Measurements from ENCODE around the gene TC2N. TPM values are rescaled to one million over a fixed set of nuclear protein-coding genes. Genes with fewer than 3 reads are reported as not detected.
A peak's percentile ranks its signal among the peaks of the same experiment; 100 is the strongest.

TC2N gene
- total RNA-seq, 2 donors from 2014 or later, result 17.3 to 19.5 TPM

GRCh38 chr14:91893669-91894068 is 26.3 kb upstream of the TC2N start:
- H3K27ac Mint-ChIP-seq, result no peak overlapping the region
- no peaks in the 10 kb centered on the region for H3K36me3 ChIP-seq (ENCODE audit: control insufficient read depth, insufficient read depth, low read length)
- H3K9me3 Mint-ChIP-seq, result no peaks in the 10 kb centered on the region
- H3K27me3 Mint-ChIP-seq (ENCODE audit: insufficient read depth), result no peaks in the 10 kb centered on the region
- no peak overlapping the region for H3K4me3 Mint-ChIP-seq
- whole genome bisulfite sequencing, 2 experiments (ENCODE audit: insufficient coverage in 1 of 2, insufficient read length in 1 of 2), result 82 to 83% methylated on average over 2 to 3 of the region's 4 CpGs
- H3K36me3 Mint-ChIP-seq (ENCODE audit: low read depth), result no peaks in the 10 kb centered on the region
- H3K4me3 ChIP-seq (ENCODE audit: low read length), result no peak overlapping the region
- H3K4me1 Mint-ChIP-seq, result peaks cover 15% of the 10 kb centered on the region
- DNase-seq, result no peak
- H3K9me3 ChIP-seq (ENCODE audit: control insufficient read depth, low read length), result no peaks in the 10 kb centered on the region
- no peak for TF ChIP-seq CTCF (conservative IDR thresholded peaks at IDR 0.05)
- no peak overlapping the region for H3K9ac ChIP-seq (ENCODE audit: extremely low read depth, low read length, poor library complexity, severe bottlenecking)
- no peak overlapping the region for H3K27ac ChIP-seq (ENCODE audit: low read depth, low read length)
- H3K4me1 ChIP-seq (ENCODE audit: control insufficient read depth, insufficient read depth, low read length), result peaks cover 5% of the 10 kb centered on the region
- H3K27me3 ChIP-seq (ENCODE audit: control insufficient read depth, insufficient read depth, low read length, poor library complexity, severe bottlenecking), result no peaks in the 10 kb centered on the region

GRCh38 chr14:91893007-91893406 is 25.7 kb upstream of the TC2N start:
- Mint-ChIP-seq H3K4me1 (peaks cover 15% of the 10 kb centered on the region), H3K36me3 (ENCODE audit: low read depth) (no peaks in the 10 kb centered on the region), H3K9me3 (no peaks in the 10 kb centered on the region), H3K4me3 (no peak overlapping the region), H3K27ac (no peak overlapping the region), H3K27me3 (ENCODE audit: insufficient read depth) (no peaks in the 10 kb centered on the region)
- 35 to 47% methylated on average over 4 to 6 of the region's 7 CpGs for WGBS, 2 experiments (ENCODE audit: insufficient coverage in 1 of 2, insufficient read length in 1 of 2)
- no peak overlapping the region for H3K4me3 ChIP-seq (ENCODE audit: low read length)
- no peak overlapping the region for H3K9ac ChIP-seq (ENCODE audit: extremely low read depth, low read length, poor library complexity, severe bottlenecking)
- no peak overlapping the region for H3K27ac ChIP-seq (ENCODE audit: low read depth, low read length)
- peak; percentile 83 for DNase-seq
- H3K36me3 ChIP-seq (ENCODE audit: control insufficient read depth, insufficient read depth, low read length), result no peaks in the 10 kb centered on the region
- H3K9me3 ChIP-seq (ENCODE audit: control insufficient read depth, low read length), result no peaks in the 10 kb centered on the region
- H3K4me1 ChIP-seq (ENCODE audit: control insufficient read depth, insufficient read depth, low read length), result peaks cover 5% of the 10 kb centered on the region
- H3K27me3 ChIP-seq (ENCODE audit: control insufficient read depth, insufficient read depth, low read length, poor library complexity, severe bottlenecking), result no peaks in the 10 kb centered on the region
- peak; percentile 86 for TF ChIP-seq CTCF (conservative IDR thresholded peaks at IDR 0.05)

GRCh38 chr14:91891721-91892220 is 24.4 kb upstream of the TC2N start:
- no peaks in the 10 kb centered on the region for H3K36me3 Mint-ChIP-seq (ENCODE audit: low read depth)
- no peaks in the 10 kb centered on the region for H3K9me3 ChIP-seq (ENCODE audit: control insufficient read depth, low read length)
- 90 to 94% methylated on average over 3 of the region's 3 CpGs for WGBS, 2 experiments (ENCODE audit: insufficient coverage in 1 of 2, insufficient read length in 1 of 2)
- H3K9ac ChIP-seq (ENCODE audit: extremely low read depth, low read length, poor library complexity, severe bottlenecking), result no peak overlapping the region
- DNase-seq, result no peak
- H3K4me1 Mint-ChIP-seq, result peaks cover 7% of the 10 kb centered on the region
- H3K27ac Mint-ChIP-seq, result no peak overlapping the region
- no peaks in the 10 kb centered on the region for H3K4me1 ChIP-seq (ENCODE audit: control insufficient read depth, insufficient read depth, low read length)
- no peak overlapping the region for H3K4me3 Mint-ChIP-seq
- TF ChIP-seq CTCF (conservative IDR thresholded peaks at IDR 0.05), result no peak
- no peak overlapping the region for H3K4me3 ChIP-seq (ENCODE audit: low read length)
- no peaks in the 10 kb centered on the region for H3K27me3 ChIP-seq (ENCODE audit: control insufficient read depth, insufficient read depth, low read length, poor library complexity, severe bottlenecking)
- H3K27ac ChIP-seq (ENCODE audit: low read depth, low read length), result no peak overlapping the region
- H3K27me3 Mint-ChIP-seq (ENCODE audit: insufficient read depth), result no peaks in the 10 kb centered on the region
- no peaks in the 10 kb centered on the region for H3K36me3 ChIP-seq (ENCODE audit: control insufficient read depth, insufficient read depth, low read length)
- H3K9me3 Mint-ChIP-seq, result no peaks in the 10 kb centered on the region

Data from endodermal cell (in vitro differentiated cells).